Measurements from ENCODE around the gene ZBED5. TPM values are rescaled to one million over a fixed set of nuclear protein-coding genes. Genes with fewer than 3 reads are reported as not detected.

Gene ZBED5
- total and polyA plus RNA-seq, 9 of the 15 experiments (the other 6 are each of a cell fraction or from before 2014, with no cell fraction given): 12.4 to 70.7 (median 26.8) TPM

DNA sequence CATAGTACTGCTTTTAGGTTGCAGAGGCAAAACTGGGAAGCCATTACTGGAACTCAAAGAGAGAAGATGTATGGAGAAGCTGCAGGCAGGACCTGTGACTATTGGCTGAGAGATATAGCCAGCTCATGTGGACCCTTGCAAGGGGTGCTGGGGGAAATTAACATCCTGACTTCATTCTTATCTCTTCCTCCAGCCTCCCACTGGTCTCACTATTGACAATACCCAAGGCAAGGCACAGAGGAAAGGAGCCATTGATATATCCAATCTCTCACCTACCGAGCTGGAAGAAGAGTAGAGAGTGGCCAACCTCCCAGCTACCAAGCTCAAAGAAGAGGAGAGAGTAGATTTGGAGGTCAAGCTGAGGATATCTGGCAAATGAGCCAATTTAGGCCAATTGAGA, 36.8 kb upstream of the ZBED5 start (continued):
- no peak for TF ChIP-seq ATF1 (CRISPR knock-in tag; IDR thresholded peaks at IDR 0.05)
- TF ChIP-seq ATF1 (tag; IDR thresholded peaks at IDR 0.05): no peak
- no peak for TF ChIP-seq ZNF124 (CRISPR knock-in tag; IDR thresholded peaks at IDR 0.05)
- no peak for TF ChIP-seq IRF9 (tag; IDR thresholded peaks at IDR 0.05)
- TF ChIP-seq RBM14 (IDR thresholded peaks at IDR 0.05; ENCODE audit: borderline replicate concordance, insufficient read depth, low read depth, low read length): no peak
- 0 out of 2 replicates have a peak, but pooled peaks have one; percentile 16 for TF ChIP-seq NFRKB (IDR thresholded peaks at IDR 0.05; ENCODE audit: low read depth)
- TF ChIP-seq CREB1 (IDR thresholded peaks at IDR 0.05): no peak
- TF ChIP-seq CREB1 (CRISPR knock-in tag; IDR thresholded peaks at IDR 0.05): no peak
- no peak for TF ChIP-seq BRD4 (IDR thresholded peaks at IDR 0.05)
- TF ChIP-seq ZNF184 (CRISPR knock-in tag; IDR thresholded peaks at IDR 0.05): no peak
- TF ChIP-seq NR4A1 (CRISPR knock-in tag; IDR thresholded peaks at IDR 0.05): no peak
- TF ChIP-seq NR4A1 (tag; IDR thresholded peaks at IDR 0.05): 0 out of 2 replicates have a peak, but pooled peaks have one; percentile 42
- no peak for TF ChIP-seq BCL6 (CRISPR knock-in tag; IDR thresholded peaks at IDR 0.05)
- no peak for TF ChIP-seq ZNF431 (CRISPR knock-in tag; IDR thresholded peaks at IDR 0.05)
- TF ChIP-seq SMAD2 (IDR thresholded peaks at IDR 0.05; ENCODE audit: low read depth, low read length): no peak
- no peak for TF ChIP-seq ZNF23 (CRISPR knock-in tag; IDR thresholded peaks at IDR 0.05)
- peak; percentile 48; the same call in 1 of the 2 replicates for TF ChIP-seq TAL1 (IDR thresholded peaks at IDR 0.05)
- TF ChIP-seq ATF7 (IDR thresholded peaks at IDR 0.05): no peak
- no peak for TF ChIP-seq ZKSCAN8 (CRISPR knock-in tag; IDR thresholded peaks at IDR 0.05)
- no peak for TF ChIP-seq PURB (CRISPR knock-in tag; IDR thresholded peaks at IDR 0.05; ENCODE audit: low read depth)
- no peak for TF ChIP-seq ARID2 (IDR thresholded peaks at IDR 0.05)
- TF ChIP-seq RBM15 (IDR thresholded peaks at IDR 0.05; ENCODE audit: insufficient read depth, low read length): no peak
- TF ChIP-seq SMARCB1 (IDR thresholded peaks at IDR 0.05; ENCODE audit: insufficient read length, low read depth): no peak
- TF ChIP-seq STAG1 (CRISPR knock-in tag; IDR thresholded peaks at IDR 0.05; ENCODE audit: borderline replicate concordance): no peak
- no peak for TF ChIP-seq DIDO1 (tag; IDR thresholded peaks at IDR 0.05; ENCODE audit: low read depth)
- peak; percentile 84 for TF ChIP-seq CBFA2T3 (IDR thresholded peaks at IDR 0.05)
- TF ChIP-seq, protein P1, sequence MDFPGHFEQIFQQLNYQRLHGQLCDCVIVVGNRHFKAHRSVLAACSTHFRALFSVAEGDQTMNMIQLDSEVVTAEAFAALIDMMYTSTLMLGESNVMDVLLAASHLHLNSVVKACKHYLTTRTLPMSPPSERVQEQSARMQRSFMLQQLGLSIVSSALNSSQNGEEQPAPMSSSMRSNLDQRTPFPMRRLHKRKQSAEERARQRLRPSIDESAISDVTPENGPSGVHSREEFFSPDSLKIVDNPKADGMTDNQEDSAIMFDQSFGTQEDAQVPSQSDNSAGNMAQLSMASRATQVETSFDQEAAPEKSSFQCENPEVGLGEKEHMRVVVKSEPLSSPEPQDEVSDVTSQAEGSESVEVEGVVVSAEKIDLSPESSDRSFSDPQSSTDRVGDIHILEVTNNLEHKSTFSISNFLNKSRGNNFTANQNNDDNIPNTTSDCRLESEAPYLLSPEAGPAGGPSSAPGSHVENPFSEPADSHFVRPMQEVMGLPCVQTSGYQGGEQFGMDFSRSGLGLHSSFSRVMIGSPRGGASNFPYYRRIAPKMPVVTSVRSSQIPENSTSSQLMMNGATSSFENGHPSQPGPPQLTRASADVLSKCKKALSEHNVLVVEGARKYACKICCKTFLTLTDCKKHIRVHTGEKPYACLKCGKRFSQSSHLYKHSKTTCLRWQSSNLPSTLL (IDR thresholded peaks at IDR 0.05): no peak
- no peak for TF ChIP-seq MBD2 (IDR thresholded peaks at IDR 0.05; ENCODE audit: borderline replicate concordance, low read depth)
- no peak for TF ChIP-seq IRF2 (CRISPR knock-in tag; IDR thresholded peaks at IDR 0.05)
